ENCODE results near the gene CALY.
A peak's percentile ranks its signal among the peaks of the same experiment; 100 is the strongest.
"Not testable (repeated sequence)": the region's sequence is repeated elsewhere in the genome, so short reads cannot be mapped to it uniquely, and the experiment has no call there.

CALY gene

DNA sequence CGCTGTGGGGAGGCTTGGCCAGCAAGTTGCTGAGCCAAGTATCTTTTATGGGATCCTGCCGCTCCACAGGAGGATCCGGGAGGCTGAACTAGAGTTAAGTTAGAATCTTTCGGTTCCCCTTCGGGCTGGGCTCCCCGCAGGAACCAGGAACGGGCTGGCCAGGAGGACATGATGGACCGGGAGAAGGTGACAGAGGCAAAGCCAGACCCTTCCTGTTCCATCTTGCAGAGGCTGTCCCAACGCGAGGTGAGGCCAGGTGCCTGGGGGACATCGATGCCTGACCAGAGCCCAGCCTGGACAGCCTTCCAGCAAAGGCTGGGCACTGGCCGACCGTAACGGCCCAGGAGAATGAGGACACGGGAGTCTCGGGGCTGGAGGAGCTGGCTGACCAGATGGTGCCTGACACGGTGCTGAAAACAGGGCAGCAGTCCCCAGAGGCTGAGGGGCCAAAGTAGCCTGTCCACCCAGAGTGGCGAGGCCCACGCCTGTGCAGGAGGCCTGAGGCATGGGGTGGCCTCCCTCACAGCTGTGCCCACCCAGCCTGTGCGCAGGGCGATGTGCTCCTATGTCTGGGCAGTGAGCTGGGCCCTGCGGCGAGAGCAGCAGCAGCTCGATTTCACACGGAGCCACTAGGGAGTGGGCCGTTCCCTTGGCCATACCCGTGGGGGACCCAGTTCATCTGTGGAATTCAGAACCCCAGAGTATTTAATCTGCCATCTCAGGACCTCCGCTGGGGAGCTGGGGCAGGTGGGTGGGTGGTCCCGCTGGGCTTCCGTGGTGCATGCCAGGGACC is 40.5 kb upstream of the CALY start:
- Histone ChIP-seq H3K36me3 (peaks cover 0 to under 1% (median 0%) of the 10 kb centered on the region in 3 donors), H3K4me1 (peaks cover 0 to 33% (median 26%) of the 10 kb centered on the region in 4 donors), H3K27ac (peak overlapping the region; percentile 82 to 95), H3K4me3 (peak overlapping the region; percentile 81 to 96), H3K9me3 (no peaks in the 10 kb centered on the region), H3K27me3 (no peaks in the 10 kb centered on the region)
- intact Hi-C loops (cut with DNase I; ENCODE audit: low total_unique reads): loop anchor here (5.0 kb wide), 1 partner anchor 115 kb away; no protein-coding TSS in a partner anchor
- no peak for DNase-seq
- TF ChIP-seq, protein P1, sequence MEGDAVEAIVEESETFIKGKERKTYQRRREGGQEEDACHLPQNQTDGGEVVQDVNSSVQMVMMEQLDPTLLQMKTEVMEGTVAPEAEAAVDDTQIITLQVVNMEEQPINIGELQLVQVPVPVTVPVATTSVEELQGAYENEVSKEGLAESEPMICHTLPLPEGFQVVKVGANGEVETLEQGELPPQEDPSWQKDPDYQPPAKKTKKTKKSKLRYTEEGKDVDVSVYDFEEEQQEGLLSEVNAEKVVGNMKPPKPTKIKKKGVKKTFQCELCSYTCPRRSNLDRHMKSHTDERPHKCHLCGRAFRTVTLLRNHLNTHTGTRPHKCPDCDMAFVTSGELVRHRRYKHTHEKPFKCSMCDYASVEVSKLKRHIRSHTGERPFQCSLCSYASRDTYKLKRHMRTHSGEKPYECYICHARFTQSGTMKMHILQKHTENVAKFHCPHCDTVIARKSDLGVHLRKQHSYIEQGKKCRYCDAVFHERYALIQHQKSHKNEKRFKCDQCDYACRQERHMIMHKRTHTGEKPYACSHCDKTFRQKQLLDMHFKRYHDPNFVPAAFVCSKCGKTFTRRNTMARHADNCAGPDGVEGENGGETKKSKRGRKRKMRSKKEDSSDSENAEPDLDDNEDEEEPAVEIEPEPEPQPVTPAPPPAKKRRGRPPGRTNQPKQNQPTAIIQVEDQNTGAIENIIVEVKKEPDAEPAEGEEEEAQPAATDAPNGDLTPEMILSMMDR (IDR thresholded peaks at IDR 0.05): no peak

DNA sequence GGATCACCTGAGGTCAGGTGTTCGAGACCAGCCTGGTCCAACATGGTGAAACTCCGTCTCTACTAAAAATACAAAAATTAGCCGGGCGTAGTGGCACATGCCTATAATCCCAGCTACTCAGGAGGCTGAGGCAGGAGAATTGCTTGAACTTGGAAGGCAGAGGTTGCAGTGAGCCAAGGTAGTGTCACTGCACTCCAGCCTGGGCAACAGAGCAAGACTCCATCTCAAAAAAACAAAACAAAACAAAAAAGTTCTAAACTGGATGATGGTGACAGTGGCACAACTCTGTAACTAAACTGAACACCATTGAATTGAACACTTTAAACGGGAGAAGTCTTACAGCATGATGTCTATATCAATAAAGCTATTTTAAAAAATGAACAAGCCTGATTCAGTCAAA is 39.5 kb upstream of the CALY start:
- intact Hi-C loops (cut with DNase I; ENCODE audit: low total_unique reads): loop anchor here (5.0 kb wide), 1 partner anchor 114 kb away; no protein-coding TSS in a partner anchor

DNA sequence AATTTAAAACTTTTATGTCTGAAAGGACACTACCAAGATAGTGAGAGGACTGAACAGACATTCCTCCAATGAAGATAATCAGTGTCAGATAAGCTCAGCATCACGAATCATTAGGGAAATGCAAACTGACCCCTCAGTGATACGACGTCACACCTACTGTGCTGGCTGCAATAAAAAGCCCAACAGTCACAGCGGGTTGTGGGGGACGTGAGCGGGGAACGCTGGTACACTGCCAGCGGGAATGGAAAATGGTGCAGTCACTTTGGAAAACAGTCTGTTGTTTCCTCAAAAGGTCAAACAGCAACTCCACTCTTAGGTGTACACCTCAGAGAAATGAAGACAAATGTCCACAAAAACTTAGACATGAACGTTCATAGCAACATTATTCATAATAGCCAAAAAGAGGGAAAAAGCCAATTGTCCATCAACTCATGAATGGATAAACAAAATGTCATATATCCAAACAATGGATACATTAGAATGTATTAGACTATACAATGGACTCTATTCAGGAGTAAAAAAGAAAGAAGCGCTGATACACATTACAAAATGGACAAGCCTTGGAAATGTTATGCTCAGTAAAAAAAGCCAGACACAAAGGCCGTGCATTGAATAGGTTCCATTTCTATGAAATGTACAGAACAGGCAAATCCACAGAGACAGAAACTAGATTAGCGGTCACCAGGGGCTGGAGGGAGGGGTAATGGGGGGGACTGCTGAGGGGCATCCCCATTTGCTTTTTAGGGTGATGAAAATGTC is 38.8 kb upstream of the CALY start:
- H3K27ac ChIP-seq: no peak overlapping the region
- no peaks in the 10 kb centered on the region for H3K27me3 ChIP-seq
- peaks cover 0 to 9% (median 2%) of the 10 kb centered on the region in 3 donors for H3K36me3 ChIP-seq
- intact Hi-C loops (cut with DNase I; ENCODE audit: low total_unique reads): loop anchor here (5.0 kb wide), 1 partner anchor 113 kb away; no protein-coding TSS in a partner anchor
- H3K9me3 ChIP-seq: no peaks in the 10 kb centered on the region
- TF ChIP-seq, protein P1 (IDR thresholded peaks at IDR 0.05): no peak
- no peak overlapping the region for H3K4me3 ChIP-seq
- no peak for DNase-seq
- H3K4me1 ChIP-seq: peaks cover 0 to 40% (median 30%) of the 10 kb centered on the region in 4 donors

More for the DNA sequence above, 39.5 kb upstream of the CALY start:
- not testable (repeated sequence) for H3K27me3 ChIP-seq, H3K27ac ChIP-seq, H3K36me3 ChIP-seq, H3K9me3 ChIP-seq, DNase-seq, H3K4me3 ChIP-seq
- peaks cover 0 to 40% (median 30%) of the 10 kb centered on the region in 4 donors for H3K4me1 ChIP-seq

DNA sequence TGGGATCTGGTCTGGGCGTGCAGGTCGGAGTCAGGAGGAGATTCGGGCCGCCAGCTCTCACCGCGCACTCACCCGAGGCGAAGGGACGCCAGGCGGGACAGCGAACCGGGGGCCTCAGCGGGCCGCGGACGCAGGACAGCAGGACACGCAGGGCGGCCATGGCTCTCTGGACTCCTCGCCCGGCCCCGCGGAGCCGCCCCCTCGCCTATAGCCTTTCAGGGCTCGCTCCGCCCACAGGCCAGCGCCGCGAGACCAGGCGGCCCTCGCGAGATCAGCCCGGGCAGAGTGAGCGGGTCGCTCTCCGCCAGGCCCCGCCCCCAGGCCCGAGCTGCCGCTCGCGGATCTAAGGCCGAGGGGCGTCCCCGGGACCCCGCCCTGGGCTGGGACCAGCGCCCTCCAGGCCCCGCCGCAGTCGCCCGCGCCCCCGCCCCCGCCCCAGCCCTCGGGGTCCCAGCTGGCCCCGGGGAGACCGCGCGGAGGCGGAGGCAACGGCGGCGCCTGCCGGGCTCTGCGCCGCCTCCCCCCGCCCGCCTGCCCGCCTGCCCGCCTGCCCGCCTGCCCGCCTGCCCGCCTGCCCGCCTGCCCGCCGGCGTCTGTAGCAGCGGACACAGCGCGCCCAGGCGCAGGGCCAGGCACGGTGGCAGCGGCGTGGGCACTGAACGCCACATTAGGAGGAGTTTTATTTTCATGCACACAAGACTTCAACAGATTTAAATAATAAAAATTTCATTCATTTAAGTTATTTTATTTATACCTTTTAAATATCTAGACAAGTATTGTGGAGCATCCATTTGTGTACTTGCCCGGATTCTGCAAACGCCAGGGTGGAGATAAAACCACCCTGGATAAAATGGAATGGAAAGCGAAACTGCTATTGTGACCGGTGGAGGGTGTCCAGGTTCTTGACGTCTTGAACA is 36.7 kb upstream of the CALY start, which contains the start of gene ECHS1:
Gene ECHS1 (minus strand): TSS at position 181 of the 917 bp plus-strand sequence. CDS start 21 bp downstream, at position 160.
- TF ChIP-seq, protein P1 (IDR thresholded peaks at IDR 0.05): no peak
- peak within 1 kb of the TSS; percentile 90 to 94 for H3K4me3 ChIP-seq
- H3K27ac ChIP-seq: peak within 1 kb of the TSS; percentile 81 to 86
- H3K9me3 ChIP-seq: no peaks in the 10 kb centered on the region
- intact Hi-C loops (cut with DNase I; ENCODE audit: low total_unique reads): no loop called here
- peaks cover 0 to 31% (median 19%) of the 10 kb centered on the region in 4 donors for H3K4me1 ChIP-seq
- no peaks in the 10 kb centered on the region for H3K27me3 ChIP-seq
- DNase-seq: peak; percentile 95 to 98
- H3K36me3 ChIP-seq: peaks cover 18 to 30% (median 23%) of the 10 kb centered on the region in 3 donors

DNA sequence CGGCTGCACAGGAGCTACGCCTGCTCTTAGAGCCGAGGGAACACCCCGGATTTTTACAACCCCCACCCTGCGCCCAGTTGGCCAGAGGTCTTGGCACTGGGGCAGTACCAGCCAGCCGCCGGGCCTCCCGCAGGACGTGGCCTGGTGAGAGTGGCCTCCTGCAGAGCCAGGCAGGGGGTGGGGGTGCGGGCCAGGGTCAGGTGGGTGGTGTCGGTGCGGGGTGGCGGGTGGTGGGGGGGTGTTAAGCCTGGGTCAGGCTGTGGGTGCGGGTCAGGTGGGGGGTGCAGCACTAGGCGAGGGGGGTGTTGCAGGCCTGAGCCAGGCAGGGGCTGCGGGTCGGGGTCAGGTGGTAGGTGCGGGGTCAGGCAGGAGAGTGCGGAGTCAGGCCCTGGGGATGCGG is 35.8 kb upstream of the CALY start:
- Histone ChIP-seq H3K27me3 (no peaks in the 10 kb centered on the region), H3K27ac (peak overlapping the region; percentile 81 to 86), H3K4me3 (peak overlapping the region; percentile 90 to 94), H3K4me1 (peaks cover 0 to 22% (median 13%) of the 10 kb centered on the region in 4 donors), H3K36me3 (peaks cover 22 to 39% (median 28%) of the 10 kb centered on the region in 3 donors), H3K9me3 (no peaks in the 10 kb centered on the region)
- intact Hi-C loops (cut with DNase I; ENCODE audit: low total_unique reads): no loop called here
- DNase-seq: no peak
- TF ChIP-seq, protein P1 (IDR thresholded peaks at IDR 0.05): no peak
